Activated CD4-positive, alpha-beta T cell treated with anti-CD3 and anti-CD28 coated beads, Interleukin-2, Interleukin-6, amounts not matched to agents 100 ng/mL and 50 ng/mL, durations not matched to agents 16 hours and 8 hours (primary cell): Measurements from ENCODE around the gene FAM114A2.

Experiments
- DNase-seq: peaks from one replicate; pipeline ENCODE4 v3.0.0-alpha.2; 2020

FAM114A2 gene

GRCh38 chr5:153981905-153982605 is 56.7 kb downstream of the FAM114A2 start:
- DNase-seq = no peak

- DNase-seq = no peak
These were observed 59.5 kb downstream of the FAM114A2 start for GRCh38 chr5:153979028-153979783.

- no peak for DNase-seq
These were observed 63.9 kb downstream of the FAM114A2 start for GRCh38 chr5:153974813-153975163.

GRCh38 chr5:153974131-153974812 is 64.4 kb downstream of the FAM114A2 start:
- DNase-seq = peak; percentile 50

- no peak for DNase-seq
These were observed 66.5 kb downstream of the FAM114A2 start for GRCh38 chr5:153972240-153972639.

- no peak for DNase-seq
These were observed 68.2 kb downstream of the FAM114A2 start for GRCh38 chr5:153970496-153970895.

GRCh38 chr5:153969563-153969895 is 69.2 kb downstream of the FAM114A2 start:
- no peak for DNase-seq

GRCh38 chr5:153968761-153969562 is 69.7 kb downstream of the FAM114A2 start:
- DNase-seq = no peak

GRCh38 chr5:153964880-153965645 is 73.6 kb downstream of the FAM114A2 start:
- peak; percentile 68 for DNase-seq

GRCh38 chr5:153964191-153964879 is 74.4 kb downstream of the FAM114A2 start:
- no peak for DNase-seq

- DNase-seq = peak; percentile 17
These were observed 78.2 kb downstream of the FAM114A2 start for GRCh38 chr5:153960269-153961215.

GRCh38 chr5:153959134-153959957 is 79.4 kb downstream of the FAM114A2 start:
- no peak for DNase-seq

- no peak for DNase-seq
These were observed 81.5 kb downstream of the FAM114A2 start for GRCh38 chr5:153957205-153957604.

GRCh38 chr5:153953411-153953810 is 85.3 kb downstream of the FAM114A2 start:
- DNase-seq = no peak

- no peak for DNase-seq
These were observed 85.8 kb downstream of the FAM114A2 start for GRCh38 chr5:153952893-153953292.

- DNase-seq = no peak
These were observed 86.7 kb downstream of the FAM114A2 start for GRCh38 chr5:153952057-153952456.

- DNase-seq = no peak
These were observed 97.4 kb downstream of the FAM114A2 start for GRCh38 chr5:153941265-153941664.
